HS-27A (cell line): ENCODE results near the gene UCMA.

Source experiments
- DNase-seq: peaks from one replicate; pipeline ENCODE4 v3.0.0-alpha.2; 2012; ENCODE audit warnings: low read depth, missing footprints

Gene UCMA

DNA sequence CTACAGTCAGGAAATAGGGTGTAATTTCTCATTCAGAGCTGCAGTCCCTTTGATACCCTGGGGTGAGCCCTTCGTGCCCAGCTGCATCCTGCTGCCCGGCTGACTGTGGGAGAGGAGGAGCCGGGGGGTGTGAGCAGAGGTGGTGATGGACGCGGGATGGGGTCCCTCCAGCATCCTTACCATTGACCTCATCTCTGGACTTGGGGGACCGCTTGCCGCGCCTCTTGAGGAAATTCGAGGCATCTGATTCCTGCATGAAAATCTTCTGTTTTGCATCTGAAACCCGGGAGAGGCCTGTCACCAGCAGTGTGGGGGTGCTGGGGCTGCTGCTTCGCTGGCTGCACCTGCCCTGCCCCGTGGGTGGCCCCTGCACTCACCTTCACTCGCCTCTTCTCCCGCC lies 816 bp downstream of the UCMA start:
- no peak for DNase-seq

GRCh38 chr10:13231808-13232207 lies 2.4 kb downstream of the UCMA start:
- DNase-seq, result no peak

GRCh38 chr10:13231190-13231589 lies 3.0 kb downstream of the UCMA start:
- no peak for DNase-seq

GRCh38 chr10:13227031-13227430 lies 7.1 kb downstream of the UCMA start:
- DNase-seq, result no peak

- no peak for DNase-seq
Observed at GRCh38 chr10:13225601-13226000, 8.6 kb downstream of the UCMA start.

- no peak for DNase-seq
Observed at GRCh38 chr10:13224210-13224995, 9.8 kb downstream of the UCMA start.

GRCh38 chr10:13223241-13223640 lies 10.9 kb downstream of the UCMA start:
- DNase-seq, result no peak

GRCh38 chr10:13222566-13222965 lies 11.6 kb downstream of the UCMA start:
- no peak for DNase-seq

DNA sequence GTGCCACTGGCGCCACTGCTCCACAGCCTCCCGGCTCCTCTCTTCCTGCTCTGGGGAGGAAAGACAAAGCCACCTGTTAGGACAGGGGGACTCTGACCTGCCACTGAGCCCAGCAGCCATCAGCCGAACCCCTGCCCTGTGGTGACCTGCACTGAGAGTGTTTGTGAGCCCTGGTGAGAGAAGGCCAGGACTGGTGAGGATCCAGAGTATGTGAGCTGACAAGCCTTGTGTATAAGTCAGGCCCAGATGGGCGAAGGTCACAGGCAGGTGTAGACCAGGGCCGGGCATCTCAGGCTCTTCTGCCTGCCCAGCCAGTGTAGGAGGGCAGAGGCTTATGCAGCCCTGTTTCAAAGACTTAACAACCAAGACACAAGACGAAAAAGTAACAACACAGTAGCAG lies 12.0 kb downstream of the UCMA start:
- no peak for DNase-seq

- DNase-seq, result no peak
Observed at GRCh38 chr10:13221572-13221971, 12.6 kb downstream of the UCMA start.

DNA sequence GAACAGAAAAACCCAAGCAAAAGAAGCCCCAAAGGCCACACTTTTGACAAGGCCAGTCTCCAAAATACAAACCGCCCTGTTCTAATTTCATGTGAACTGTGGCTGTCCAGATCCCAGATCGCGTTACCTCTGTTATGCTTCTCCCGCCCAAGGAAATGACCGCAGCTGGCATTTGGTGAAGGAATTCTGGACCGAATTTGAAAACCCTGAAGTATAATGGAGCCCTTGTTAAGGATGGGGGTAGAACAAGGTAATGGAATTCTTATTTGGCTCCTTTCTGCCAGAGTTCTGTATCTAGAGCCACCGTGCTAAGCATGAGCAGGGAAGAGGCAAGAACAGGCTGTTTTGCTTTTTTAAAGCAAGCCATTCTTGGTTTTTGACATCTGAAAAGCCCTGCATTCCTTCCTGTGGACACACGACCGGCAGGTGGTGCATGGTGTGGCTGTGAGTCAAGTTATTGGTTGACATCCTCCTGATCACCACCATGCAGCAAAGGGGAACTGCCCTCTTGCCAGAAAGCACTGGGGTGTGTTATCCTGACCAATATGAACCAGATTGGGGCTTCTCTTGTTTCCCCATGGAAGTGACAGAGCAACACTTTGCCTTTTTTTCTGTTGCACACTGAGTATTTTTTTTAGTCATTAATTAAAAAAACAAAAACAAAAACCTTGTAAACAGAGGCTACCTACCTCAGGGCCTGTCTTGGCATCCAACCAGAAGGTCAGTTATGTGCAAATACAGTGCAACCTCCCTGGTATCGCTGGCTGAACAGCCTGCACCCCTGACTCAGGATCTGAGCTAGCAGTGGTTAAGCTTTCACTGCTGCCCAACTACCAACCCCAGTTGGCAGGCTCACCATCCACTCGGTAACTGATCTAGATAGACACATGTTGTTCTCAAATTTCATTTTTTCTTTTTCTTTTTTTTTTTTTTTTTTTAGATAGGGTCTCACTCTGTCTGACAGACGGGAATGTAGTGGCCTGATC lies 14.2 kb downstream of the UCMA start:
- DNase-seq, result no peak

GRCh38 chr10:13218878-13219277 lies 15.3 kb downstream of the UCMA start:
- no peak for DNase-seq

DNA sequence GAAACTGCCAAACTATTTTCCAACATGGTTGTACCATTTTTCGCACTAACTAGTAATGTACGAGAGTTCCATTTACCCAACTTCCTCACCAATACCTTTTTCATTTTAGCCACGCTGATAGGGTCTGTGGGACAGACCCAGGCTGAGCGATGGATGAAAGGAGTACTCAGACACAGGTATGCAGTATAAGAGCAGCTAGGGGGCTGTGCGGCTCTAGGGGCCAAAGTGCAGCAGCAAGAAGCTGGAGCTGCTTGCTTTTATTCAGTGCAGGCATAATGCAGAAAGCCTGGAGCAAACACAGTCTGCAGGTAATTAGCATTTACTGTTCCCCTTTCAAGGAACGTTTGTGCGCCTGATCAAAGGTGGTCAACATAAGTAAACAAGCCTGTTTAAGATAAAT lies 21.0 kb downstream of the UCMA start:
- no peak for DNase-seq

DNA sequence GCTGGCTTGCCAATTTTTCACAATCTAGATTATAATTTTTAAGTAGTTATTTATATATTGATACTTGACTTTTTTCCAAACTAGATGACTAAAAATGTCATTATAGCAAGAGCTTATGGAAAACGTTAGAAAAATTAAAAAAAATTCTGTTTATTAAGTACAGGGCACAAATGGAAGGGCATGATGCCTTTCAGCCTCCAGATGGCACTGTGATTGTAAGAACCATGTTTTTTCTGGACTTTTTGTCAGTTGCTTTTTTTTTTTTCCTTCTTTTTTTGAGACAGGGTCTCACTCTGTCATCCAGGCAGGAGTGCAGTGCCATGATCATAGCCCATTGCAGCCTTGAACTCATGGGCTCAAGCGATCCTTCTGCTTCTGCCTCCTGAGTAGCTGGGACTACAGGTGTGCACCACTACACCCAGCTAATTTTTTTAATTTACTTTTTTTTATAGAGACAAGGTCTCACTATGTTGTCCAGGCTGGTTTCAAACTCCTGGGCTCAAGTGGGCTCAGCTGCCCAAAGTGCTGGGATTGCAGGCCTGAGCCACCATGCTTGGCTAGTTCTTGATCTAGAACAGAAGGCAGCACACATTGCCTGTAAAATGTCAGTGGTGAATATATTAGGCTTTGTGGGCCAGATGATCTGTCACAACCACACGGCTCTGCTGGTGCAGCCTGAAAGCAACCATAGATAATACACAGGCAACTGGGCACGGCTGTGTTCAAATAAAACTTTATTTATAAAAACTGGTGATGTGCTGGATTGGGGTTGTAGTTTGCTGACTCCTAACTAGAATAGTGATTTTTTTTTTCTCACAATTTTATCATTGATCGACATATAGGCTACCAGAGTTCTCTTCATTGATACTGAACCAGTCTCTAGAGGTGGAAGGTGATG lies 27.4 kb downstream of the UCMA start:
- no peak for DNase-seq

- DNase-seq, result no peak
Observed at GRCh38 chr10:13206091-13206490, 28.1 kb downstream of the UCMA start.

DNA sequence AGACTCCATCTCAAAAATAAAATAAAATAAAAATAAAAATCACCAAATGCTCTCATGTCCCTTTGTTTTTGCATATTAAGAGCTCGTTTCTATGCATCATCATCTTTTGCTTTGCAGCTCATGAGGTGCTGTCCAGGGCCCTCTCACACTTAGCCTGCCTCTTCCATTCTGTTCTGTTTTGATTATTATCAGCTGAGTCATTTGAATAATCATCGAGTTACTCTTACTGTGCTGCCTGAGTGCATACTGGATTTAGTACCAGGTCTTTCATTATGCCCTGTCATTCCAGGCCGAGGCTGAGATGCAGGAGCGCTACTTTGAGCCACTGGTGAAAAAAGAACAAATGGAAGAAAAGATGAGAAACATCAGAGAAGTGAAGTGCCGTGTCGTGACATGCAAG lies 33.0 kb downstream of the UCMA start:
- no peak for DNase-seq

DNA sequence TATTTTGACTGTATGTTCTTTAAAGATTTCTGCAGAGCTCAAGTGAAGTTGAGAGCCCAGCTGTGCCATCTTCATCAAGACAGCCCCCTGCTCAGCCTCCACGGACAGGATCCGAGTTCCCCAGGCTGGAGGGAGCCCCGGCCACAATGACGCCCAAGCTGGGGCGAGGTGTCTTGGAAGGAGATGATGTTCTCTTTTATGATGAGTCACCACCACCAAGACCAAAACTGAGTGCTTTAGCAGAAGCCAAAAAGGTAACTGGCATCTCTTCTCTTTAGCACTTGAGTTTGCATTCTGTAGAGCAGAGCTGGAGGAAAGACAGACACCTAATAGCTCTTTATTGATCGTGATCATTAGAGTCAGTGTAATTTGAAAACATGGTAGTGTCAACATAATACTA lies 39.2 kb downstream of the UCMA start:
- no peak for DNase-seq

DNA sequence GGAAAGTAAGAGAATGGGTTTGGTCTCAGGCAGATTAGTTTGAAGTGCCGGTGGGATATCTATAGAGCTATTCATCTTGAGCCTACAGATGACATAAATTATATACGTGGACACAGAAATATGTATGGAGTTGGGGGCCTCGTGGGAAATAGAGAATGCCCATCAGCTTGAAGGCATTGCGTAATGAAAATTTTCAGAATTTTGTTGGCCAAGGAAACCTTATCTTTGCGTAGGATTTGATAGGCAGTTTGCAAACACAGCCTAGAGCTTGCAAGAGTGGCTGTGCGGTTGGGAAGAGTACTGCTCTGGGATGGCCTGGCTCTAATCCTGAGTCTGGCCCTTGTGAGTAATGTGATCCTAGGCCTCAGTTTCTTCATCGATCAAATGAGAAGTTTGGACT lies 40.5 kb downstream of the UCMA start:
- no peak for DNase-seq

DNA sequence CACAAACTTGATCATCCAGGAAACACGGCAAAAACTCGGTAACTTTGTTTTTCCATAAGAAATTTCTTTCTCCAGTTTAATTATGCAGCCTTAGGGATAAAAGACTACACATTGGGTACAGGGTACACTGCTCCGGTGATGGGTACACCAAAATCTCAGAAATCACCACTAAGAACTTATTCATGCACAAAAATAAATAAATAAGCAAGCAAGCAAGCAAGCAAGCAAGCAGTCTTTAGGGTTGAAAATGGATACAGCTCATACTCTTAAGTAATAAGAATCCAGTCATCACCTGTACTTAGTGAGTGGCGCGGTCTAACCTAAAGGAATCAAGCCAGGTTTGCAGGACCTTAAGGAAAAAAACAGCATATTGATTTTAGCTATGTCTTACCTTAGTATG lies 42.8 kb downstream of the UCMA start:
- no peak for DNase-seq

GRCh38 chr10:13190816-13191215 lies 43.4 kb downstream of the UCMA start:
- DNase-seq, result no peak

- DNase-seq, result no peak
Observed at GRCh38 chr10:13189961-13190360, 44.2 kb downstream of the UCMA start.

- DNase-seq, result no peak
Observed at GRCh38 chr10:13188593-13188992, 45.6 kb downstream of the UCMA start.
